Activated gamma-delta T cell treated with Interleukin-2 at 50 U/mL for 16 hours (primary cell): Measurements from ENCODE around the gene TMEM62.

Source experiments
- DNase-seq: peaks from one replicate; pipeline ENCODE4 v3.0.0-alpha.2; 2020

The TMEM62 gene

DNA sequence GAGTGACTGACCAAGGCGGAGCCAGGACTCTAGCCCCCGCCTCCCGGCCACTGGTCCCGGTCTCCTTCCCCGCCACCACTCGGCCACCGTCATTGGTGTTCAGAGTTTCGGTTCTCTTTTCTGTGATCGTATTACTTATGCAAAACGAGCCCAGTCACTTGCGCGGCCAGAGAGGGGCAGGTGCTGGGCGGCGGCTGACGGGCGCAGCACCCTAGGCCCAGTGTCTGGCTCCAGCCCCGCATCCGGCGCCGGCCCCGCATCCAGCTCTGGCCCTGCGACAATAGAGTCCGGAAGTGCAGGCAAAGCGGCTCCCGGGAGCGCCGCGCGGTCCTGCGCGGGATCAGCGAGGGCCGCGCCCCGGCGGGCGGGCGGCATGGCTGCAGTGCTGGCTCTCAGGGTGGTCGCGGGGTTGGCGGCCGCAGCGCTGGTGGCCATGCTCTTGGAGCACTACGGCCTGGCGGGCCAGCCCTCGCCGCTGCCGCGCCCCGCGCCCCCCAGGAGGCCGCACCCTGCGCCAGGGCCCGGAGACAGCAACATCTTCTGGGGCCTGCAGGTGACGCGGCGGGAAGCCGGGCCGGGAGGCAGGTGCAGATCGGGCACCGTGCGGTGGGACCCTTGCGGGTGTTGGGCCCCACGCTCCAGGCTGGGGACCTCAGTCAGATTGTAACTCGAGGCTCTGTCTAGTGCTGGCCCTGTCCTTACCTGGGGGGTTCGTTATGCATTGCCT is at the start of gene TMEM62:
Gene TMEM62, plus strand, starts transcription at position 157 of the 727 bp plus-strand sequence. Its CDS starts 217 bp downstream, at position 374.
- DNase-seq: peak; percentile 45

DNA sequence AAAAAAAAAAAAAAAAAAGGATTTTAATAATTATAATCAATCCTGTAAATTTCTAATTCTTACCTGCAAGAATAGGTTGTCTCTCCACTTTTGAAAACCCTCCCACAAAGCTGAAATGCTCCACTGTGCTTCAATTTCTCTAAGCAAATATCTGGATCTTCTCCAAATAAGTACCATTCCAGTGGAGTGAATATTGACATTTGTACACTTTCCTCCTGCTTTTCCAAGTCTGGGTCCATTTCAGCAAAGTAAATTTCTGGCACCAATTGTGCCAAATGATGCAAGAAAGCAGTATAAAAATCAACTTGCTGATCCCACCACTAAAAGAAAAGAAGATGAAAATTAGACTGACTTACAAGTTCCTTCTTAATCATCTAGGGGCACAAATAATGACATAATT is 47.5 kb upstream of the TMEM62 start:
- DNase-seq: no peak

DNA sequence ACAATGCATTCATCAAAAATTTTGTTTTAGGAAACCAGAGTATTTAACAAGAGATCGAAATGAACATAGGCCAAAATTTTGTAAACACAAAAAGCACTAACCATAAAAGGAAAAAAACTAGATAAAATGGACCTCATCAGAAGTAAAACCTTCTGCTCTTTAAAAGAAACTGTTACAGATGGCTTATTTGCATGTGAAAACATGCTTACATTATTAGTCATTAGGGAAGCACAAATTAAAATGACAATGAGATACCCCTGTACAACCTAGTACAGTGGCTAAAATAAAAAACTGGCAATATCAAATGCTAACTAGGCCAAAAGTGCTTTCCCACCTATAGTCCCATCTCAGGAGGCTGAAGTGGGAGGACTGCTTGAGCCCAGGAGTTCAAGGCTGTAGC is 46.8 kb upstream of the TMEM62 start:
- no peak for DNase-seq

DNA sequence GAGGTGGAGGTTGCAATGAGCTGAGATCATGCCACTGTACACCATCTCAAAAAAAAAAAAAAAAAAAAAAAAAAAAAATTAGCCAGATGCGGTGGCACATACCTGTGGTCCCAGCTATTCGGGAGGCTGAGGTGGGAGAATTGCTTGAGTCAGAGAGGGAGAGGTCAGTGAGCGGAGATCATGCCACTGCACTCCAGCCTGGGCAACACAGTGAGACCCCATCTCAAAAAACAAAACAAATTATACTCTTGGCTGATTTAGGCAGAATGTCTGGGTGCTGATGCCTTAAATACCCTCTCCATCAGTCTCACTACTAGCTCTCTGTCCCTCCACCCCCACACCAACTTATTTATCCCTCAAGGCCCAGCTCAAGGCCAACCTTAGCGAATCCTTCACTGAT is 41.5 kb upstream of the TMEM62 start:
- DNase-seq: no peak

DNA sequence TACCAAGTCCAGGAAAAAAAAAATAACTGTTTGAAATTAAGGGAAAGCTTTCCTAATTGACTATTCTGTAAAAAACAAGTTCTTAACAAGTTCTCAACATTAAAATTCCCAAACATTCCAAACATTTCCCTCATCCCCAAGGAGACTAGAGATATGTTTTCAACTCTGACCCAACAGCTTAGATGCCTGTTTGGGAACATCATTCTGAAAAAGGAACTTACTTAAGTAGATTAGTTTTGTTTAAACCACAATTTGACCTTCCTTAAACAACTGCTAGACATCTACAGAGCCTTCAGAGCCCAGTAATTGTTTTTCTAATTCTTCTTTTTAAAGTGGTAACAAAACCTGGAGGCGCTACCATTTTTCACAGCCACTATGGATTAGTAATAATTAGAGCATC is 40.4 kb upstream of the TMEM62 start:
- no peak for DNase-seq

DNA sequence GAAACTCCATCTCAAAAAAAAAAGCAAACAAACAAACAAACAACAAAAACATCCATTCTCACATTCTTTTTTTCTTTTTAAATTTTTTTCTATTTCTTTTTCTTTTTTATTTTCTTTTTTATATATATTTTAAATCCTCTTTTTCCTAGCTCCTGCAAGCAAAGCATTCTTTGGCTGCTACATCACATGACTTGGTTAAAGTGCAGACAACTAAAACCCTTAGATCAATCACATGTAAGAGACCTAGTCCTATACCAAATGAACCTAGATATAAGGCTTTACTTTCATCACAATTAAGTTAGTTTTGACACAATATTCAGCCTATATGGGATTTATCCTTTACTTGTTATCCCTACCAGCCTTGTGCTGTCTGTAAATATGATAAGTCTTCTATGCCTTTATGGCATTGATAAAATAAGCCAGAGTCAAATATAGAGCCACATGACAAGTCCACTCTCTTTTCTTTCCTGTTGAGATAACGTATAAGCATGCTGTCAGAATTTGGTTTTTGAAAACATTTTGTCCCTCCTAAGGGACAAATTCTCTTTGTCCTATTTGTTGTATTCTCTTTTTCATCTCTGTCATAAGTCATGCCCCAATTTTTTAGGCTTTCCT is 38.9 kb upstream of the TMEM62 start:
- DNase-seq: no peak

DNA sequence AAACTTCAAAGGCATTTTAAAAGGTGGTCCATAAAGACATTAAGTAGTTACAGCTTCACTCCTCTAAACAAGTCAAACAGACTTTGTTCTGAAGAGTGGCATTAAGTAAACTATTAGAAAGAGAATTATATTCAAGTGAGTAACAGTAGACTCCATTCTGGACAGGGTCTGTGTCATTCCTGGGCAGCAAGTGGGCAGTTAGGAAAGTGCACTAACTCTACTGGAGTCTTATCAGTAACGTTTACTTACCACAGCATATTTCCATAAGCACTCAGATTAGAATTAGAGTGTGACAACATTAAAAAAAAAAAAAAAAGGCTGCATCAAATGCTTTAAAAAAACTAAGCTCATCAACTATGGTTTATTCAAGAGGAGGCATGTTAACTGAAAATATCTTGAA is 38.1 kb upstream of the TMEM62 start:
- no peak for DNase-seq

DNA sequence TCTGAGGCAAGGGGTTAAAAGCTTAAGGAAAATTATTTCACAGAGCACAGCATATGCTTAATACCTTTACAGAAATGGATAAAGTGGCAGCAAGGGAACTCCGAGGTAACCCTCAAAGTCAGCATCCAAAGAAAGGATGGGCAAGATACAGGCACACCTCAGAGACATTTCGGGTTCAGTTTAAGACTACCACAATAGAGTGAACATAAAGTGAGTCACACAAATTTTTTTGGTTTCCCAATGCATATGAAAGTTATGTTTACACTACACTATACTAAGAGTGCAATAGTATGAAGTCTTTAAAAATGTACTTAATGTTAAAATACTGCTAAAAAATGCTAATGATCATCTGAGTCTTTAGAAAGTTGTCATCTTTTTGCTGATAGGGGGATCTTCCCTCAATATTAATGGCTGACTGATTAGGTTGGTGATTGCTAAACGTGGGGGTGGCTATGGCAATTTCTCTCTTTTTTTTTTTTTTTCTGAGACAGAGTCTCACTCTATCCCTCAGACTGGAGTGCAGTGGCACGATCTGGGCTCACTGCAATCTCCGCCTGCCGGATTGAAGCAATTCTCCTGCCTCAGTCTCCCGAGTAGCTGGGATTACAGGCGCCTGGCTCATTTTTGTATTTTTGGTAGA is 37.6 kb upstream of the TMEM62 start:
- DNase-seq: no peak

DNA sequence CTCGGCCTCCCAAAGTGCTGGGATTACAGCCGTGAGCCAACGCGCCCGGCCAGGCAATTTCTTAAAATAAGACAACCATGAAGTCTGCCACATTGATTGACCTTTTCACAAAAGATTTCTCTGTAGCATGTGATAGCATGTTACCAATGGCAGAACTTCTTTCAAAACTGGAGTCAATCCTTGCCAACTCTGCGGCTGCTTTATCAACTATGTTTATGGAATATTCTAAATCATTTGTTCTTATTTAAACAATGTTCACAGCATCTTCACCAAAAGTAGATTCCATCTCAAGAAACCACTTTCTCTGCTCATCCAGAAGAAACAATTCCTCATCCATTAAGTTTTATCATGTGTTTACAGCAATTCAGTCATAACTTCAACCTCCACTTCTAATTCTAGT is 37.0 kb upstream of the TMEM62 start:
- no peak for DNase-seq

DNA sequence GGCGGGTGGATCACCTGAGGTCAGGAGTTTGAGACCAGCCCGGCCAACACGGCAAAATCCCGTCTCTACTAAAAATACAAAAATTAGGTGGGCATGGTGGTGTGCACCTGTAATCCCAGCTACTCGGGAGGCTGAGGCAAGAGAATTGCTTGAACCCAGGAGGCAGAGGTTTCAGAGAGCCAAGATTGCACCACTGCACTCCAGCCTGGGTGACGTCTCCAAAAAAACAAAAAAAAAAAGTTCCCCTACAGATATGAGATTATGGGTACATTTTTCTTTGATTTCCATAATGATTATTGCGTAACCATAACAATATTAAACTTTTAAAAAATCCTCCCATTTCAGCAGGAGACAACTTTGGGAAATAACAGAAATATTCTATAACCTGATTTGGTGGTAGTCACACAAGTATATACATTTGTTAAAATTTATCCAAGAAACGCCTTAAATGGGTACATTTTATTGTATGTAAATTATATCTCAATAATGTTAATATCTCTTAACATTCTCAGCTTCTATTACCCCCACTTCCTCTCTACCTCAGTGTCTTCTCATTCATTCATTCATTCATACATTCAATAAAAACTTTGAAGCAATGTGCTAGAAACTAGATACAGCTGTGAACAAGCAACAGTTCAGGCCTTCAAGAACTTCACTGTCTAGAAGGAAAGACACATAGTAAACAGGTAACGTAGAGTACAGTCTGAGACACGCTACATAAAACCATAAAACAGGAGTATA is 34.1 kb upstream of the TMEM62 start:
- DNase-seq: no peak

DNA sequence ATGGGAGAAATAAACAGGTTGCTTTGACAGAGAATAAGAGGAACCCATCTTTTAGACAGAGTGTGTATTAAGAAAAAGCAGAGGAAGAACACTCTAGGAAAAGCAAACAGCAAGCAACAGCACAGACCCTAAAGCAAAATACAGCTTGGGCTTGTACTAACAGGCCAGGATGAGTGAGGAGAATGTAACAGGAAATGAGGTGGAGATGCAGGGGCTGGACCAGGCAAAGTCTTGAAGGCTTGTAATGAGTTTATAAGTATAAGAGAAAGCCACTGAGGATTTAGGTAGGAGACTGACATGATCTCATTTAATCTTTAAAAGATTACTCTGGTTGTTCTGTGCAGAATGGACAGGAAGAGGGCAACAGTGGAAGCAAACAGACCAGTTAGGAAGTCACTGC is 32.4 kb upstream of the TMEM62 start:
- no peak for DNase-seq

DNA sequence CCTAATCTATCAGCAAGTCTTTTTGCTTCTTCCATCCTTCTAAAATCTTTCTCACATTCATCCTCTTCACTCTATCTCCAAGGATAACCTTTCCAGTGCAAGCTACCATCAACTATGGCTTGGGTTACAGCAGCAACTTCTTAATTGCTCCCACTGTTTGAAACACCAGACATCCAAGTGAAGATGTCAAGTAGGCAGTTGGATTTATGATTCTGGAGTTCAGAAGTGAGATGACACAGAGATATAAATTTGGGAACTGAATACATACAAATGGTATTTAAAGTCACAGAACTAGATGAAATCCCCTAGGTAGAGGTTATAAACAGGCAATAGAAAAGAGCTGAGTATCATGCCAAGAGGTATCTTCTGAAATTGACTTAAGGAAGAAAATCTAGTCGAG is 31.2 kb upstream of the TMEM62 start:
- DNase-seq: no peak

DNA sequence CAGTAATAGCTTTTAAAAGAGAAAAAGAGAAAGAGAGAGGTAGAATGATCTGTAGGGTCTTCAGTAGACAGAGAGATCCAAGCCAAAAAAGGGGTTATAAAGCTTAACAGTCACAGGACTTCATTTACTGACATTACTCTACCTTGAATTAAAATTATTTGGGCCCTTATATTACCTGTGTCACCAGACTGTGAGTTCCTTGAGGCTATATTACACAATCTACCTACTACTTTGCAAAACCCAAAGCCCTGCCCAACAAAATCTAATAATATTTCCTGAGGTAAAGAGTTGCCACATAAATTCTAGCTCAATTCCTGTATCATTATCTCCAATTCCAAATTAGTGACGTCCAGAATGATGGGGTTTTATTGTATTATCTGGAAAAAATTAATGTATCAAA is 29.5 kb upstream of the TMEM62 start:
- DNase-seq: no peak

DNA sequence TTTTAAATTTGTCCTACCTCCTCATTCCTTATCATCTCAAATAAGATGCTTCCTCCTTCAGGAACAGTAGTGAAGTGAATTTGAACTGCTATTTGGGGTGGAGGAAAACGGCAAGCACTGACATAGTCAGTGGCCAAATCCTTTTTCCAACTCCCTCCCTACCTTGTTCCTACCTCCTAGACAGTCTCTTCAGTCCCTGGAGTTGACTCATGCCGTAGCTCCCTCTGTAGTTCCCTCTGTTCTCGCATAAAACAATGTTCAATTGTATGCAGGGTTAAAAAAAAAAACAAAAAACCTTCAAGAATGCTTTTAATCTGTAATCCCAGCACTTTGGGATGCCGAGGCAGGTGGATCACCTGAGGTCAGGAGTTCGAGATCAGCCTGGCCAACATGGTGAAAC is 29.0 kb upstream of the TMEM62 start:
- DNase-seq: no peak

DNA sequence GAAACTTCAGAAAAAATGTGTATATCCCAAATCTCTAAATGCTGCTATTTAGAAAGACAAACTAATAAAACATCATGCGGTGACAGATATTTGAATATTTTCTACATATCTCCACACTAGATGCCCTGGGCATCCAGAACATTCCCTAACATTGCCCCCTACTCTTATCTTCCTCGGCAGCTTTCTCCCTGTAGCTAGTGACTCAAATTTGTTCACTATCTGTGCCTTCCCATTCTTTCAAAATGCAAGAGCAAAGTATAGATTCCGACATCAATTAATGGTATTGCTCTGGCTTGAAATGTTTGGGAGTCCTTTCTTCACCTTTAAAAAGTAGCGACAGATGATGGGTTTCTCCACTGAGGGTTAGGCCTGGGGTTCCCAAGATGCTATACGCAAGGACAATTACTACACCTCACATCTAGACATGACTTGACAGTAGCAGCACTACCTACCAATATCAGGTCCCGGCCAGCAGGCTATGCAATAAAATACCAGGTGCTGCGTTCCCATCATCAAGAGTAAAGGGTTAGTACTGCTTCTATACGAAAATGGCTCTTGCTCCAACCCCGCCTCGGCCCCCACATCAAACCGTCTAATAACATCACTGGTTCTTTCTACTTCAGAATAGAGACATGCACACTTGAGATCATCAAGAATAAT is 28.2 kb upstream of the TMEM62 start:
- DNase-seq: no peak

DNA sequence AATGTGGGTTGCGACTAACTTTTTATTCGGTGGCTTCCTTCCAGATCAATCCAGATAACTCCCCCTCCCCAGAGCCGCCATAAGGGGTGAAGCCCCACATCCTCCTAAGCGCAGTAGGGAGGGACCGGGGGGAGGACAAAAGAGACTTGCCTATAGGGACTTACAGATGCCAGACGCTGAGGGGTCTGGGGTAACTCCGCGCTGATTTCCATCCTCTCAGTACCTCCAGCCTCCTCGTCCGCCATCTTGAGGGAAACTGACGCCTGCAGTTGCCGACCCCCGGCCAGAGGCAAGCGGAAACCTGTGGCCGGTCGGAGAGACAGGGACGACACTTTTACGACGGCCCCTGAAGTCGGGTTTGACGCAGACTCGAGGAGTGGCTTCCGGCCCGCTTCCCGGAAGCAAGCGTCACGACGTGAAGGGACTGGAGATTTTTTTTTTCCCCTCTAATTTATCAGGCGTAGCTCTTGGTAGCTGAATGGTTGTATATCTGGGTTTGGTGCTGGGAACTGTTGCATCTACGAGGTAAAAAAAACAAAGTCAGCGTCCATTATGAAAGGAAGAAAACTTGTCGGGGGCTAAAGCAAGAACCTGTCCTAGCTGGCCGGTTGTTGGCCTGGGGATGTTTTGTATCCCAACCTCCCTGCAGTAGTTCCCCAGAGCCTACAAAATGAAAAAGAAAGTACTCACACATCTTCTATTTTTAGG is 27.5 kb upstream of the TMEM62 start, which contains the start of gene UBR1:
Gene UBR1, minus strand, starts transcription at position 261 of the 708 bp plus-strand sequence. Its CDS starts 16 bp downstream, at position 245.
- DNase-seq: peak; percentile 83

DNA sequence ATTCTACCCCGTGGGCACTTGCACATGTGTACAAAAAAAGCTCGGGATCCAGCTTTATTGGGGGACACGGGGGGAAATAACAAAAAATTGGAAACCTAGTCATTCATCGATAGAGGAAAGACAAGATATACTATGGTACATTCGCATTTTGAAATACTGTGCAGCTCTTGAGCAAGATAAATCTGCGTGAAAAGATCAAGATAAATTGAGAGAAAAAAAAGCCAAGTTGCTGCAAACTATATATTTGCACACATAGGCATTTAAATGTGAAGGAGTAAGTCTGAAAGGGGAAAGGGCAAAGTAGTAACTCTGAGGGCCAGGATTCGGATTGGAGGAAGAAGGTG is 26.9 kb upstream of the TMEM62 start:
- DNase-seq: no peak

DNA sequence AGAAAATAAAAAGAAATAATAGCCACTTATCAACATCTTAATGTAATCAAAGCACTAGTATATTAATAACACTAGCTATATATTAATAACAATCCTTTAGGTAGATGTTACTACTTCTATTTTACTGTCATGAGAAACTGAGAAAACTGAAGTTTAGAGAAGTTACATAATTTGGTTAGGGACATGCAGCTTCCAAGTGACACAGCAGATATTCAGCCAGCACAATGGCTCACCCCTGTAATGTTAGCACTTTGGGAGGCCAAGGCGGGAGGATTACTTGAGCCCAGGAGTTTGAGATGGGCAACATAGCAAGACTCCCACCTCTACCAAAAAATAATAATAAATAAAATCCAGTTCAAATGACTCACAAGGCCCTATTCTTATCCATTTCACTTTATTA is 25.6 kb upstream of the TMEM62 start:
- no peak for DNase-seq

DNA sequence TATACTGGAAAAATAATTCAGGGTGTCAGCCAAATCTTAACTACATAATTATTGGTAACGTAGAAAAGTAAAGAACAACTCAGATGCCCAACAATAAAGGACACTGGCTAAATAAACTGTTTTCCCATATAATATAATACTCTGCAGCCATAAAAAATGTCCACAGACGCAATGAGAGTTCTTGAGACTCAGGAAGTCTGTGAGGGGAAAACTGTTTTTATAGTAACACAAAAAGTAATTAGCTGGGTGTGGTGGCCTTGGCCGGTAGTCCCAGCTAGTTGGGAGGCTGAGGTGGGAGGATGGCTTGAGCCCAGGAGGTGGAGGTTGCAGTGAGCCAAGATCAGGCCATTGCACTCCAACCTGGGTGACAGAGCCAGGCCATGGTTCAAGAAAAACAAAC is 22.0 kb upstream of the TMEM62 start:
- no peak for DNase-seq

DNA sequence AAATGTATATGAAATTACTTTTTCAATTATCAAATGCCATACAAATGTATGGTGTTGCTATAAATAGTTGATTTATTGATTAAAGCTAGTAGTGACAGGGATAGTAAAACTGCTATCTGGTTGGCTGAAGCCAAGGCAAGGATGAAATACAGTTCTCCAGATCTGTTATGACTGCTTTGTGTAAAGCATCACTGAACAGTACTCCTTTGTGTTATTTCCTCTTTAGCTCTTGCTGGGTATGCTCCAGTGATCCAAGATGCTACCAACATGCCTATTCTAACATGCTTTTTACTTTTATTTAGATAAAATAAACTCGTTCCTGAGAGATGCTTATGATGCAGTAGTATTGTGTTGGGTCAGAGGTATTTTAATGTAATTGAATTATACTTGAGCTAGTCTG is 15.1 kb upstream of the TMEM62 start:
- no peak for DNase-seq

DNA sequence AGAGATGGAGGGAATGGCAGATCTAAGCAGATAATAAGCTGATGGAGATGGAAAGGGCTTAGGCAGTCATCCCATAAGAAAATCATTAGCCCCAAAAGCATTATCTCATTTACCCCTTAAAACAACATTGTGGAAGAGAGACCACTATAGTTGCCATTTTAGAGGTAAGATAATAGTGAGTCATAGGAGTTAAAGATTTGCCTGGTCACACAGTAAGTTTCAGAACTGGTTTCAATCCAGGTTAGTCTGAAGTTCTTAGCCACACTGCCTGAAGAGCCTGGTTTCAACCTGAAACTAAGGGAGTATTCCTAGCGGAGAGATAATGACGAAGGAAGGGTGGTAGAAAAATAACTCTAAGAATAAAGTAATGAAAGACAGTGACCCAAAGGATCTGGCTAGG is 14.6 kb upstream of the TMEM62 start:
- no peak for DNase-seq

DNA sequence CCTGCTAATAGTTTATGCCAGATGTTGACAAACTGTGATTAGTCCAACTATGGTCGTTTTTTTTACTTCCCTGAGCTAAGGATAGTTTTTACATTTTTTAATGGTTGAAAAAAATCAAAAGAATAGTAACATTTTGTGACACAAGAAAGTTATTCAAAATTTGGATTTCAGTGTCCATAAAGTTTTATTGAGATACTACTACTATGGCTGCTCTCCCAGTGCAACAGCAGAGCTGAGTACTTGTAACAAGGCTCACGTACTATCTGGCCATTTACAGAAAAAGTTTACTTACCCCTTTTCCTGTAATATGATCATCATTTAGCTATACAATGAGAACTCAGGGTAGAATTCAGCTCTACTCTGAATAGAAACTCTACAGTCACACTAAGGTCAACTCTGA is 11.5 kb upstream of the TMEM62 start:
- DNase-seq: no peak
